ENCODE data around the gene EIPR1.
"Not testable (repeated sequence)": the region's sequence is repeated elsewhere in the genome, so short reads cannot be mapped to it uniquely, and the experiment has no call there.

EIPR1 gene

GRCh38 chr2:3212061-3212362, 165.6 kb downstream of the EIPR1 start:
- DNase-seq (ENCODE audit: low read depth), result no peak

GRCh38 chr2:3211256-3212060, 166.2 kb downstream of the EIPR1 start:
- no peak for DNase-seq (ENCODE audit: low read depth)

GRCh38 chr2:3210257-3210656, 167.4 kb downstream of the EIPR1 start:
- DNase-seq (ENCODE audit: low read depth), result no peak

GRCh38 chr2:3209258-3209657, 168.4 kb downstream of the EIPR1 start:
- DNase-seq (ENCODE audit: low read depth), result no peak

GRCh38 chr2:3208591-3208990, 169.0 kb downstream of the EIPR1 start:
- DNase-seq (ENCODE audit: low read depth), result no peak

- DNase-seq (ENCODE audit: low read depth), result no peak
Observed at GRCh38 chr2:3208179-3208578, 169.4 kb downstream of the EIPR1 start.

- DNase-seq (ENCODE audit: low read depth), result no peak
Observed at GRCh38 chr2:3207091-3207491, 170.5 kb downstream of the EIPR1 start.

- DNase-seq (ENCODE audit: low read depth), result no peak
Observed at GRCh38 chr2:3205845-3206244, 171.8 kb downstream of the EIPR1 start.

GRCh38 chr2:3204031-3204821, 173.4 kb downstream of the EIPR1 start:
- no peak for DNase-seq (ENCODE audit: low read depth)

GRCh38 chr2:3203497-3204019, 174.1 kb downstream of the EIPR1 start:
- DNase-seq (ENCODE audit: low read depth), result no peak

GRCh38 chr2:3202926-3203325, 174.7 kb downstream of the EIPR1 start:
- no peak for DNase-seq (ENCODE audit: low read depth)

- DNase-seq (ENCODE audit: low read depth), result no peak
Observed at GRCh38 chr2:3201281-3201680, 176.3 kb downstream of the EIPR1 start.

- DNase-seq (ENCODE audit: low read depth), result no peak
Observed at GRCh38 chr2:3200420-3200939, 177.1 kb downstream of the EIPR1 start.

- DNase-seq (ENCODE audit: low read depth), result no peak
Observed at GRCh38 chr2:3199627-3200345, 177.8 kb downstream of the EIPR1 start.

- not testable (repeated sequence) for DNase-seq (ENCODE audit: low read depth)
Observed at GRCh38 chr2:3198671-3199192, 178.9 kb downstream of the EIPR1 start.

- DNase-seq (ENCODE audit: low read depth), result no peak
Observed at GRCh38 chr2:3198119-3198518, 179.5 kb downstream of the EIPR1 start.

GRCh38 chr2:3197308-3197707, 180.3 kb downstream of the EIPR1 start:
- DNase-seq (ENCODE audit: low read depth), result no peak

GRCh38 chr2:3196716-3197115, 180.9 kb downstream of the EIPR1 start:
- no peak for DNase-seq (ENCODE audit: low read depth)

- no peak for DNase-seq (ENCODE audit: low read depth)
Observed at GRCh38 chr2:3195641-3196476, 181.8 kb downstream of the EIPR1 start.

- no peak for DNase-seq (ENCODE audit: low read depth)
Observed at GRCh38 chr2:3194828-3195227, 182.8 kb downstream of the EIPR1 start.
